Measurements from ENCODE around the gene GNAT1. TPM values are rescaled to one million over a fixed set of nuclear protein-coding genes. Genes with fewer than 3 reads are reported as not detected.

GNAT1 gene
- total and polyA plus RNA-seq, 9 donors = not detected

- Histone ChIP-seq H3K4me3 (no peak overlapping the region), H3K27ac (peak overlapping the region in 1 of 2 donors; percentile 30), H3K36me3 (no peaks in the 10 kb centered on the region), H3K4me1 (ENCODE audit: insufficient read depth) (peaks cover 24% of the 10 kb centered on the region), H3K27me3 (no peaks in the 10 kb centered on the region), H3K9me3 (no peaks in the 10 kb centered on the region)
- WGBS, 3 donors = 25 to 64% (median 42%) methylated on average over 1 of the region's 1 CpG
- no peak for DNase-seq
- no peak for TF ChIP-seq EP300 (IDR thresholded peaks at IDR 0.05)
- no peak for TF ChIP-seq POLR2A (IDR thresholded peaks at IDR 0.05)
- TF ChIP-seq CTCF (IDR thresholded peaks at IDR 0.05) = no peak
- intact Hi-C loops (cut with DNase I) = no loop called here
Measured at GRCh38 chr3:50164481-50164880, 26.9 kb upstream of the GNAT1 start.

GRCh38 chr3:50164984-50165909 lies 26.2 kb upstream of the GNAT1 start:
- intact Hi-C loops (cut with DNase I) = no loop called here
- peak; percentile 55 to 74 (median 67) for DNase-seq
- 6 to 7% (median 7%) methylated on average over 7 of the region's 7 CpGs for WGBS, 3 donors

GRCh38 chr3:50165910-50166538 lies 25.4 kb upstream of the GNAT1 start:
- Histone ChIP-seq H3K36me3 (no peaks in the 10 kb centered on the region), H3K4me3 (no peak overlapping the region), H3K9me3 (no peaks in the 10 kb centered on the region), H3K27ac (peak overlapping the region; percentile 0 to 77), H3K4me1 (ENCODE audit: insufficient read depth) (peaks cover 24% of the 10 kb centered on the region), H3K27me3 (no peaks in the 10 kb centered on the region)
- intact Hi-C loops (cut with DNase I) = no loop called here
- DNase-seq = peak; percentile 36 to 66 (median 55)
- 16 to 28% (median 28%) methylated on average over 15 of the region's 15 CpGs for WGBS, 3 donors
- TF ChIP-seq POLR2A (IDR thresholded peaks at IDR 0.05) = no peak
- TF ChIP-seq CTCF (IDR thresholded peaks at IDR 0.05) = no peak
- no peak for TF ChIP-seq EP300 (IDR thresholded peaks at IDR 0.05)

More at GRCh38 chr3:50164984-50165909, 26.2 kb upstream of the GNAT1 start:
- H3K4me3 ChIP-seq = no peak overlapping the region
- H3K27ac ChIP-seq = peak overlapping the region; percentile 0 to 77
- H3K4me1 ChIP-seq (ENCODE audit: insufficient read depth) = peaks cover 24% of the 10 kb centered on the region
- no peaks in the 10 kb centered on the region for H3K27me3 ChIP-seq
- no peaks in the 10 kb centered on the region for H3K9me3 ChIP-seq
- no peak for TF ChIP-seq CTCF (IDR thresholded peaks at IDR 0.05)
- no peak for TF ChIP-seq EP300 (IDR thresholded peaks at IDR 0.05)
- no peak for TF ChIP-seq POLR2A (IDR thresholded peaks at IDR 0.05)
- H3K36me3 ChIP-seq = no peaks in the 10 kb centered on the region

- no peak for DNase-seq
- peak overlapping the region; percentile 5 to 77 for H3K27ac ChIP-seq
- no peaks in the 10 kb centered on the region for H3K27me3 ChIP-seq
- no peaks in the 10 kb centered on the region for H3K36me3 ChIP-seq
- intact Hi-C loops (cut with DNase I) = no loop called here
- WGBS, 3 donors = 48 to 52% (median 52%) methylated on average over 6 of the region's 6 CpGs
- no peak overlapping the region for H3K4me3 ChIP-seq
- H3K4me1 ChIP-seq (ENCODE audit: insufficient read depth) = peaks cover 24% of the 10 kb centered on the region
- TF ChIP-seq EP300 (IDR thresholded peaks at IDR 0.05) (no peak), CTCF (IDR thresholded peaks at IDR 0.05) (no peak), POLR2A (IDR thresholded peaks at IDR 0.05) (no peak)
- H3K9me3 ChIP-seq = no peaks in the 10 kb centered on the region
Measured at GRCh38 chr3:50166620-50167019, 24.8 kb upstream of the GNAT1 start.

Measured in ovary (tissue), 9 donors.